BE2C (cell line): ENCODE measurements around the gene DCP1B.

Source experiments
- DNase-seq: peaks from one replicate; pipeline ENCODE4 v3.0.0-alpha.2; 2020
- H3K27me3 ChIP-seq: fragments of 250-450 bp; sonication (Bioruptor Pico); 2 replicates; pipeline ENCODE4 v1.5.1; 2020; ENCODE audit warnings: mild to moderate bottlenecking
- H3K36me3 ChIP-seq: fragments of 250-450 bp; sonication (Bioruptor Pico); 2 replicates; pipeline ENCODE4 v1.5.1; 2020; ENCODE audit warnings: mild to moderate bottlenecking
- H3K4me1 ChIP-seq: fragments of 250-450 bp; sonication (Bioruptor Pico); 2 replicates; pipeline ENCODE4 v1.5.1; 2020
- H3K4me3 ChIP-seq: 2 replicates; pipeline ENCODE4 v1.5.1; 2011; ENCODE audit warnings: low read depth, low read length
- H3K9me3 ChIP-seq: fragments of 250-450 bp; sonication (Bioruptor Pico); 2 replicates; pipeline ENCODE4 v1.5.1; 2020
- CTCF ChIP-seq: IDR thresholded peaks from 2 replicates; pipeline ENCODE4 v1.5.1; 2012; ENCODE audit warnings: mild to moderate bottlenecking, low read depth, low read length

DCP1B gene

GRCh38 chr12:1972856-1973317 is 31.4 kb downstream of the DCP1B start:
- Histone ChIP-seq H3K4me1 (peaks cover 4% of the 10 kb centered on the region; the same call in 1 of the 2 replicates), H3K36me3 (no peaks in the 10 kb centered on the region), H3K27me3 (no peaks in the 10 kb centered on the region), H3K9me3 (no peaks in the 10 kb centered on the region), H3K4me3 (no peak overlapping the region)
- no peak for TF ChIP-seq CTCF
- DNase-seq, result no peak

GRCh38 chr12:1972260-1972659 is 32.0 kb downstream of the DCP1B start:
- H3K9me3 ChIP-seq, result no peaks in the 10 kb centered on the region
- DNase-seq, result no peak
- no peak overlapping the region for H3K4me3 ChIP-seq
- no peaks in the 10 kb centered on the region for H3K27me3 ChIP-seq
- H3K36me3 ChIP-seq, result no peaks in the 10 kb centered on the region
- TF ChIP-seq CTCF, result no peak
- peaks cover 4% of the 10 kb centered on the region; the same call in 1 of the 2 replicates for H3K4me1 ChIP-seq

GRCh38 chr12:1970331-1970900 is 33.8 kb downstream of the DCP1B start:
- H3K4me3 ChIP-seq, result no peak overlapping the region
- no peak for DNase-seq
- TF ChIP-seq CTCF, result no peak
- no peaks in the 10 kb centered on the region; the same call in 1 of the 2 replicates for H3K36me3 ChIP-seq
- H3K4me1 ChIP-seq, result peaks cover 4% of the 10 kb centered on the region; the same call in 1 of the 2 replicates
- no peaks in the 10 kb centered on the region for H3K9me3 ChIP-seq
- H3K27me3 ChIP-seq, result no peaks in the 10 kb centered on the region

GRCh38 chr12:1966561-1967226 is 37.6 kb downstream of the DCP1B start:
- H3K4me3 ChIP-seq, result no peak overlapping the region
- no peak for DNase-seq
- no peaks in the 10 kb centered on the region for H3K4me1 ChIP-seq
- no peaks in the 10 kb centered on the region; the same call in 1 of the 2 replicates for H3K36me3 ChIP-seq
- H3K9me3 ChIP-seq, result no peaks in the 10 kb centered on the region
- no peaks in the 10 kb centered on the region for H3K27me3 ChIP-seq
- TF ChIP-seq CTCF, result no peak

GRCh38 chr12:1965916-1966315 is 38.3 kb downstream of the DCP1B start:
- Histone ChIP-seq H3K4me3 (no peak overlapping the region), H3K9me3 (no peaks in the 10 kb centered on the region), H3K27me3 (no peaks in the 10 kb centered on the region), H3K4me1 (no peaks in the 10 kb centered on the region), H3K36me3 (no peaks in the 10 kb centered on the region; the same call in 1 of the 2 replicates)
- TF ChIP-seq CTCF, result no peak
- DNase-seq, result no peak
